HEK293 (cell line): ENCODE measurements around the gene TMEM198.

Source experiments
- CTCF ChIA-PET: fragments of 350-600 bp; formaldehyde crosslinking; extraction: SDS; loops from one replicate; lab custom pipeline; 2021; ENCODE audit warnings: antibody characterized with exemption; lab: Yijun Ruan, JAX
- POLR2A ChIA-PET: fragments of 300-600 bp; formaldehyde crosslinking; extraction: SDS; loops from one replicate; lab custom pipeline; 2020; ENCODE audit warnings: antibody characterized with exemption, inconsistent platforms; lab: Yijun Ruan, JAX
- H3K27ac ChIP-seq: fragments of 200-500 bp; sonication (Bioruptor generic); 2 replicates; pipeline ENCODE4 v1.5.1; 2014; ENCODE audit warnings: low read depth, low read length, control low read depth, inconsistent platforms; ENCODE audit errors: extremely low read depth
- H3K36me3 ChIP-seq, 2 experiments: fragments of 200-500 bp in 1 of 2; sonication (Bioruptor generic) in 1 of 2; 1 replicate in 1 of 2; 2 replicates in 1 of 2; pipeline ENCODE4 v1.5.1; 2014 to 2017; ENCODE audit warnings: inconsistent platforms in 2 of 2, low read length in 2 of 2; ENCODE audit not compliant: control insufficient read depth in 2 of 2, insufficient read depth in 1 of 2
- H3K4me1 ChIP-seq: fragments of 200-500 bp; sonication (Bioruptor generic); 2 replicates; pipeline ENCODE4 v1.5.1; 2014; ENCODE audit warnings: mild to moderate bottlenecking, low read length, inconsistent platforms; ENCODE audit not compliant: control insufficient read depth, insufficient read depth
- H3K4me3 ChIP-seq: 2 replicates; pipeline ENCODE4 v1.5.1; 2011; ENCODE audit warnings: low read depth, mild to moderate bottlenecking, control low read depth, low read length, moderate library complexity
- H3K9me3 ChIP-seq: fragments of 200-500 bp; sonication (Bioruptor generic); 2 replicates; pipeline ENCODE4 v1.5.1; 2014; ENCODE audit warnings: low read depth, low read length, inconsistent platforms; ENCODE audit not compliant: control insufficient read depth, insufficient read depth
- GFI1B ChIP-seq: fragments of 450-650 bp; formaldehyde crosslinking; IDR thresholded peaks from 2 replicates; pipeline ENCODE4 v1.5.1; 2016; ENCODE audit warnings: missing biosample characterization, missing genetic modification characterization
- ZBTB48 ChIP-seq: fragments of 450-650 bp; formaldehyde crosslinking; IDR thresholded peaks from 2 replicates; pipeline ENCODE4 v1.5.1; 2016; ENCODE audit warnings: missing biosample characterization, missing genetic modification characterization
- ZNF426 ChIP-seq: fragments of 450-650 bp; formaldehyde crosslinking; IDR thresholded peaks from 2 replicates; pipeline ENCODE4 v1.5.1; 2017; ENCODE audit warnings: missing biosample characterization, missing genetic modification characterization, mild to moderate bottlenecking, inconsistent platforms, moderate library complexity
- ZNF558 ChIP-seq: fragments of 450-650 bp; formaldehyde crosslinking; IDR thresholded peaks from 2 replicates; pipeline ENCODE4 v1.5.1; 2016; ENCODE audit warnings: missing biosample characterization, missing genetic modification characterization
- ZNF664 ChIP-seq: fragments of 450-650 bp; formaldehyde crosslinking; IDR thresholded peaks from 2 replicates; pipeline ENCODE4 v1.5.1; 2016; ENCODE audit warnings: missing biosample characterization, missing genetic modification characterization
- ZNF843 ChIP-seq: fragments of 450-650 bp; formaldehyde crosslinking; IDR thresholded peaks from 2 replicates; pipeline ENCODE4 v1.5.1; 2016; ENCODE audit warnings: missing biosample characterization, missing genetic modification characterization
- TF ChIP-seq, protein P1 (sequence below): fragments of 450-650 bp; formaldehyde crosslinking; IDR thresholded peaks from 2 replicates; pipeline ENCODE4 v1.5.1; 2017; ENCODE audit warnings: missing biosample characterization, missing genetic modification characterization
- TF ChIP-seq, protein P2 (sequence below): fragments of 450-650 bp; formaldehyde crosslinking; IDR thresholded peaks from 2 replicates; pipeline ENCODE4 v1.5.1; 2016; ENCODE audit warnings: missing biosample characterization, missing genetic modification characterization
- TF ChIP-seq, protein P3 (sequence below): sonication (generic); formaldehyde crosslinking; IDR thresholded peaks from 2 replicates; pipeline ENCODE4 v1.8.1; 2022; ENCODE audit warnings: mild to moderate bottlenecking, moderate library complexity, missing genetic modification reagents

The TMEM198 gene

DNA sequence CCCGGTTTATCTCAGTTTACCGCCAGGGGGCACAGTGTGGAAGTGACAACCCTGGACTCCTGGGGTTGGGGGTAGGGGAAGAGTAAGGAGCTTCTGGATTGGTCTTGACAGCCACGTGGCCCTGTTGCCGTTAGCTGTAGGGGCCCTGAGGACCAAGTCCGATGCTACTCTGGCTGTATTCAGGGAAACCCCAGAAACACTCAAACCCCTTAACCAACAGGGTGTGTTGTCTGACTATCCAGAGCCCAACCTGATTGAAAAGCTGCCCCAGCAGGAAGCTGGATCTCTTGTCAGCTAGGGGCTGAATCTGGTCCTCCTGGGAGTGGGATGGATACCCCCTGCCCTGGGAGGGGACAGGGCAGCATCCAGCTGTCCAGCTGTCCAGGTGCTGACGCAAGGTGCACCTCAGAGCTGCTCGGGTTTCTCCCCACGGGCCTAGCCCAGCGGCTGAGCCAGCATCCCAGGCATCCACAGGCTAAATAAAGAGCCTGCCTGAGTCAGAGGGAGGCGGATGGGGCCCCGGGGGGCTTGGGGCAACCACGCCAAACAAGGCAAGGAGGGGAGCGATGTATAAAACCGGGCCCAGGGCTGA, 48.2 kb upstream of the TMEM198 start (continued):
- TF ChIP-seq, protein P1, sequence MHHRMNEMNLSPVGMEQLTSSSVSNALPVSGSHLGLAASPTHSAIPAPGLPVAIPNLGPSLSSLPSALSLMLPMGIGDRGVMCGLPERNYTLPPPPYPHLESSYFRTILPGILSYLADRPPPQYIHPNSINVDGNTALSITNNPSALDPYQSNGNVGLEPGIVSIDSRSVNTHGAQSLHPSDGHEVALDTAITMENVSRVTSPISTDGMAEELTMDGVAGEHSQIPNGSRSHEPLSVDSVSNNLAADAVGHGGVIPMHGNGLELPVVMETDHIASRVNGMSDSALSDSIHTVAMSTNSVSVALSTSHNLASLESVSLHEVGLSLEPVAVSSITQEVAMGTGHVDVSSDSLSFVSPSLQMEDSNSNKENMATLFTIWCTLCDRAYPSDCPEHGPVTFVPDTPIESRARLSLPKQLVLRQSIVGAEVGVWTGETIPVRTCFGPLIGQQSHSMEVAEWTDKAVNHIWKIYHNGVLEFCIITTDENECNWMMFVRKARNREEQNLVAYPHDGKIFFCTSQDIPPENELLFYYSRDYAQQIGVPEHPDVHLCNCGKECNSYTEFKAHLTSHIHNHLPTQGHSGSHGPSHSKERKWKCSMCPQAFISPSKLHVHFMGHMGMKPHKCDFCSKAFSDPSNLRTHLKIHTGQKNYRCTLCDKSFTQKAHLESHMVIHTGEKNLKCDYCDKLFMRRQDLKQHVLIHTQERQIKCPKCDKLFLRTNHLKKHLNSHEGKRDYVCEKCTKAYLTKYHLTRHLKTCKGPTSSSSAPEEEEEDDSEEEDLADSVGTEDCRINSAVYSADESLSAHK (tag by site-specific recombination): peak; percentile 50; the same call in 1 of the 2 replicates

DNA sequence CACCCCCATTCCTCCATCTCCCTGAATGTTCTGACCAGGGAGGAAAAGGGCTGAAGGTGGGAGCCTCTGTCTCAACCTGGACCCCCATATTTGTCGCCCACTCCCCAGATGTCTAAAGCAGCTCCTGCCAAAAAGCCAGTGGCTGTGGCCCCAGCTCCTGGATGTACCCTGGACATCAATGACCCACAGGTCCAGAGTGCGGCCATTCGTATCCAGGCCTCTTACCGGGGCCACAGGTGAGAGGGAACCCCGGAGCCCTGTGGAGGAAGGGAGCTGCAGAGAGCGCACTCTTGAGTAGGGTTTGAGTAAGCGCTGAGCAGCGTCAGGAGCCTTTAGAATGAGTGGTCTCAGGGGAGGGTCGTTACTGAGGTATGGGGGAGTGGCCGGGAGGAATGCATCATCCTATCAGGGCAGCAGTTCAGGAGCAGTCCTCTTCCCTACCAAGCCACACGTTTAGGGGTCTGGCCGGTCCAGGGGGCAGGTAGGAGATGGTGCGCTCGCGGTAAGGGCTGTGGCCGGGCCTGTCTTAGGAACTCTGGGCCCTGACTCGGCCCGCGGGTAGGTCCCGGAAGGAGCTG, 47.5 kb upstream of the TMEM198 start:
- Histone ChIP-seq H3K27ac (no peak overlapping the region), H3K4me3 (no peak overlapping the region), H3K36me3 (no peaks in the 10 kb centered on the region), H3K4me1 (peaks cover 8% of the 10 kb centered on the region; the same call in 1 of the 2 replicates), H3K9me3 (no peaks in the 10 kb centered on the region)
- ChIA-PET POLR2A (interaction anchor here (1.5 kb wide), 1 partner anchor 14 kb away, joined by 7 read pairs; no protein-coding TSS in a partner anchor), CTCF (interaction anchor here (0.8 to 11.4 kb wide), 17 partner anchors 10 to 193 kb away, joined by 3 to 252 read pairs (median 6); partner anchors contain the start of genes ASIC4 and DNPEP)
- TF ChIP-seq, protein P2, sequence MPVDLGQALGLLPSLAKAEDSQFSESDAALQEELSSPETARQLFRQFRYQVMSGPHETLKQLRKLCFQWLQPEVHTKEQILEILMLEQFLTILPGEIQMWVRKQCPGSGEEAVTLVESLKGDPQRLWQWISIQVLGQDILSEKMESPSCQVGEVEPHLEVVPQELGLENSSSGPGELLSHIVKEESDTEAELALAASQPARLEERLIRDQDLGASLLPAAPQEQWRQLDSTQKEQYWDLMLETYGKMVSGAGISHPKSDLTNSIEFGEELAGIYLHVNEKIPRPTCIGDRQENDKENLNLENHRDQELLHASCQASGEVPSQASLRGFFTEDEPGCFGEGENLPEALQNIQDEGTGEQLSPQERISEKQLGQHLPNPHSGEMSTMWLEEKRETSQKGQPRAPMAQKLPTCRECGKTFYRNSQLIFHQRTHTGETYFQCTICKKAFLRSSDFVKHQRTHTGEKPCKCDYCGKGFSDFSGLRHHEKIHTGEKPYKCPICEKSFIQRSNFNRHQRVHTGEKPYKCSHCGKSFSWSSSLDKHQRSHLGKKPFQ (tag by site-specific recombination): no peak
- no peak for TF ChIP-seq ZNF426 (tag by site-specific recombination)

DNA sequence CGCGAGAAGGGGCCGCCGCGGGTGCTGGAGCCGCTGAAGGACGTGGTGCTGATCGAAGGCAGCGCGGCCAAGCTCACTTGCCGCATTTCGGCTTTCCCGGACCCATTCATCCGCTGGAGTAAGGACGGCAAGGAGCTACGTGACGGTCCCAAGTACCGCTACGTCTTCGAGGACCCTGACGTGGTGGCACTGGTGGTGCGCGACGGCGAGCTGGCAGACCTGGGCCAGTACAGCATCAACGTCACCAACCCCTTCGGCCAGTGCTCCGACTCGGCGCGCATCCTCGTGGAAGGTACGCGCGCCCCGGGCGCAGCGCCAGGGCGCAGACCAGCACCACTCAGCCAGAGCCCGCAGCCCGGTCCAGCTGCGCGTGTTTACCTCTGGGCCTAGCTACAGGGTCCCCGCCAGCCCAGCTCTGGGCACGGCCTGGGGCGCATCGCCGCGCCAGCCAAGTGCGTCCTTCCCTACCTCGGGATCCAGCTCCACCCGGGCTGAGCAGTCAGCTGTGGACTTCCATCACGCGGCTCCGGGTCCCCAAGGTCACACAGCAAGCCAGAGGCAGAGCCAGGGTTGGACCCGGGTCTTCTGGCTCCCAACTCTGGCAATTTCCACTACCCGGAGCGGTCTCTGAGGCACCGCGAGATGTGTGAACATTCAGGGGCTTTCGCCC, 46.9 kb upstream of the TMEM198 start:
- POLR2A ChIA-PET: interaction anchor here (0.5 to 2.3 kb wide), 2 partner anchors 11 to 109 kb away, joined by 3 to 12 read pairs; partner anchors contain the start of gene DNPEP
- no peak overlapping the region for H3K27ac ChIP-seq
- peaks cover 8% of the 10 kb centered on the region; the same call in 1 of the 2 replicates for H3K4me1 ChIP-seq
- no peak for TF ChIP-seq ZBTB48 (tag by site-specific recombination)
- no peak for TF ChIP-seq ZNF843
- H3K9me3 ChIP-seq: no peaks in the 10 kb centered on the region
- CTCF ChIA-PET: interaction anchor here (0.6 to 11.4 kb wide), 8 partner anchors 11 to 105 kb away, joined by 3 to 252 read pairs (median 52); partner anchors contain the start of gene ASIC4
- H3K36me3 ChIP-seq: peaks cover 0 to 4% of the 10 kb centered on the region in 2 experiments; a peak in 1 of 3 replicates
- H3K4me3 ChIP-seq: no peak overlapping the region

DNA sequence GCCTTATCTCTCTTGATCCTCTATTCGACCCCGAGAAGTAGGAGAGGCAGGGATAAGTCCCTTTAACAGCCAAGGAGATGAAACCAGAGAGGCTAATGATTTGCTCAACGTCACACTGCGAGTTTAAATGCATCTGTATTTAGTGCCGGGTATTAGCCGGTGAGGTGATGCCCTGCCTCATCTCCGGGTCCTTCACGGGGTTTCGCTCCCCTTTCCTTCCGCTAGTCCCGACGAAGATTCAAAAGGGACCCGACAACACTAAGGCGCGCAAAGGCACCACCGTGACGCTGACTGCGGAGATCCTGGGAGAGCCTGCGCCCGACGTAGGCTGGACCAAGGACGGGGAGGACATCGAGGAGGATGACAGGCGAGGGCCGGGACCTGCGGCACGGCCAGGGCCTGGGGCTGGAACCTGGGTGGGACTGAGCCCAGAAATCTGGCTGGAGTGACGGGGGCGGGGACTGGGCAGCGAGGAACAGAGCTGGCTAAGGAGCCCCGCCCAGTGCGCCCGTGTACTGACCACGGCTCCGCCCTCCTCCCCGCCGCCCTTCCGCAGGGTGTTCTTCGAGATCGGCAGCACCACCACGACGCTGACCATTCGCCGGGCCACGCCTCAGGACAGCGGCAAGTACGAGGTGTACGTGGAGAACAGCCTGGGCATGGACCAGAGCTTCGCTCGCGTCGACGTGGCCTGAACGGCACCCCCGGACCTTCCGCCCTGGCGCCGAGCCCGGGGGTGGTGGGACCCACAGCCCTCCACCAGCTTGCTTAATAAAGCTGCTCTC, 46.1 kb upstream of the TMEM198 start:
- Histone ChIP-seq H3K27ac (peak overlapping the region; percentile 24; the same call in 1 of the 2 replicates), H3K4me1 (peaks cover 8% of the 10 kb centered on the region; the same call in 1 of the 2 replicates)
- TF ChIP-seq ZNF558 (tag by site-specific recombination) (no peak), ZNF664 (tag by site-specific recombination) (peak; percentile 85), GFI1B (no peak)
- TF ChIP-seq, protein P3, sequence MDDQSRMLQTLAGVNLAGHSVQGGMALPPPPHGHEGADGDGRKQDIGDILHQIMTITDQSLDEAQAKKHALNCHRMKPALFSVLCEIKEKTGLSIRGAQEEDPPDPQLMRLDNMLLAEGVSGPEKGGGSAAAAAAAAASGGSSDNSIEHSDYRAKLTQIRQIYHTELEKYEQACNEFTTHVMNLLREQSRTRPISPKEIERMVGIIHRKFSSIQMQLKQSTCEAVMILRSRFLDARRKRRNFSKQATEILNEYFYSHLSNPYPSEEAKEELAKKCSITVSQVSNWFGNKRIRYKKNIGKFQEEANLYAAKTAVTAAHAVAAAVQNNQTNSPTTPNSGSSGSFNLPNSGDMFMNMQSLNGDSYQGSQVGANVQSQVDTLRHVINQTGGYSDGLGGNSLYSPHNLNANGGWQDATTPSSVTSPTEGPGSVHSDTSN (CRISPR knock-in tag): 0 out of 2 replicates have a peak, but pooled peaks have one; percentile 26
- TF ChIP-seq, all 188 proteins: peak for 2
- peak overlapping the region; percentile 69 for H3K4me3 ChIP-seq
- H3K36me3 ChIP-seq: peaks cover 0 to 8% of the 10 kb centered on the region in 2 experiments; a peak in 1 of 3 replicates
- ChIA-PET CTCF (interaction anchor here (0.6 to 11.4 kb wide), 8 partner anchors 11 to 106 kb away, joined by 4 to 252 read pairs (median 36); partner anchors contain the start of gene ASIC4), POLR2A (interaction anchor here (0.5 to 2.3 kb wide), 16 partner anchors 10 to 110 kb away, joined by 3 to 21 read pairs (median 5); partner anchors contain the start of genes ASIC4, CHPF, DNPEP and TMEM198)
- H3K9me3 ChIP-seq: no peaks in the 10 kb centered on the region
